ENCODE results near the gene PBX3.

The PBX3 gene

GRCh38 chr9:125995706-125996105 lies 248.5 kb downstream of the PBX3 start:
- DNase-seq (ENCODE audit: low read depth): no peak

GRCh38 chr9:125996791-125997190 lies 249.6 kb downstream of the PBX3 start:
- no peak for DNase-seq (ENCODE audit: low read depth)

- no peak for DNase-seq (ENCODE audit: low read depth)
Observed at GRCh38 chr9:125997196-125997823, 250.1 kb downstream of the PBX3 start.

- DNase-seq (ENCODE audit: low read depth): no peak
Observed at GRCh38 chr9:125998837-125999503, 251.8 kb downstream of the PBX3 start.

GRCh38 chr9:125999504-125999881 lies 252.3 kb downstream of the PBX3 start:
- no peak for DNase-seq (ENCODE audit: low read depth)

GRCh38 chr9:126000256-126000655 lies 253.1 kb downstream of the PBX3 start:
- DNase-seq (ENCODE audit: low read depth): no peak

- DNase-seq (ENCODE audit: low read depth): no peak
Observed at GRCh38 chr9:126000731-126001580, 253.8 kb downstream of the PBX3 start.

- DNase-seq (ENCODE audit: low read depth): no peak
Observed at GRCh38 chr9:126001581-126002225, 254.5 kb downstream of the PBX3 start.

- no peak for DNase-seq (ENCODE audit: low read depth)
Observed at GRCh38 chr9:126002476-126003350, 255.5 kb downstream of the PBX3 start.

- DNase-seq (ENCODE audit: low read depth): no peak
Observed at GRCh38 chr9:126009047-126009446, 261.9 kb downstream of the PBX3 start.

GRCh38 chr9:126014726-126015125 lies 267.6 kb downstream of the PBX3 start:
- DNase-seq (ENCODE audit: low read depth): no peak

- no peak for DNase-seq (ENCODE audit: low read depth)
Observed at GRCh38 chr9:126015424-126015823, 268.3 kb downstream of the PBX3 start.

- DNase-seq (ENCODE audit: low read depth): no peak
Observed at GRCh38 chr9:126016579-126017290, 269.6 kb downstream of the PBX3 start.
